Activated CD8-positive, alpha-beta memory T cell treated with anti-CD3 and anti-CD28 coated beads, Interleukin-2, amount 50 U/mL, for 1 hour (primary cell): ENCODE measurements around the gene IRAK2.

ENCODE experiments used
- DNase-seq: peaks from one replicate; pipeline ENCODE4 v3.0.0-alpha.2; 2020; ENCODE audit errors: extremely low read depth

The IRAK2 gene

DNA sequence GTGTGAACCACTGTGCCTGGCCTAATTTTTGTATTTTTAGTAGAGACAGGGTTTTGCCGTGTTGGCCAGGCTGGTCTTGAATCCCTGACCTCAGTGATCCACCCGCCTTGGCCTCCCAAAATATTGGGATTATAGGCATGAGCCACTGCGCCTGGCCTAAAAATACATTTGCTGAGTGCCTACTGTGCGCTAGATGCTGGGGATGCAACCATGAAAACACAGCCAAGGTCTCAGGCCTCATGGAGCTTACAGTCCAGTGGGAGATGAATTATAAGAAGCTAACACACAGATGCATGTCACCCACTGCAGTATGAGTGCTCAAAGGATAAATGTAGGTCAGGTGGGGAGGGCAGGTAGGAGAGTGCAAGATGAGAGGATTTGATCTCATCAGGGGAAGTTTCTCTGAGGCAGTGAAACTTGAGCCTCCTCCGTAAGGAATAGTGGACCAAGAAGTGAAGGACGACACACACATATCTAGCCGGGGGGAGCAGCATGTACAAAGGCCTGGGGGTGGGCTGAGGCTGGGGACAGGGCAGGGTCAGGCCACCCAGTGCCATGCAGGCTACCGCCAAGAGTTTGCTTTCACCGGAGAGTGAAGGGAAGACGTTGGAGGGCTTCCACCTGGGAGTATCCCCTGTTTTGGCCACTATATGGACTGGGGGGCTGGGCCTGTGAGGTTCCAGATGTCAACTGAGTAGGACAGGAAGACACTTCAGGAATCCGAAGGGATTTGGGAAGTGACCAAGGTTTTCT lies 24.3 kb downstream of the IRAK2 start:
- no peak for DNase-seq

DNA sequence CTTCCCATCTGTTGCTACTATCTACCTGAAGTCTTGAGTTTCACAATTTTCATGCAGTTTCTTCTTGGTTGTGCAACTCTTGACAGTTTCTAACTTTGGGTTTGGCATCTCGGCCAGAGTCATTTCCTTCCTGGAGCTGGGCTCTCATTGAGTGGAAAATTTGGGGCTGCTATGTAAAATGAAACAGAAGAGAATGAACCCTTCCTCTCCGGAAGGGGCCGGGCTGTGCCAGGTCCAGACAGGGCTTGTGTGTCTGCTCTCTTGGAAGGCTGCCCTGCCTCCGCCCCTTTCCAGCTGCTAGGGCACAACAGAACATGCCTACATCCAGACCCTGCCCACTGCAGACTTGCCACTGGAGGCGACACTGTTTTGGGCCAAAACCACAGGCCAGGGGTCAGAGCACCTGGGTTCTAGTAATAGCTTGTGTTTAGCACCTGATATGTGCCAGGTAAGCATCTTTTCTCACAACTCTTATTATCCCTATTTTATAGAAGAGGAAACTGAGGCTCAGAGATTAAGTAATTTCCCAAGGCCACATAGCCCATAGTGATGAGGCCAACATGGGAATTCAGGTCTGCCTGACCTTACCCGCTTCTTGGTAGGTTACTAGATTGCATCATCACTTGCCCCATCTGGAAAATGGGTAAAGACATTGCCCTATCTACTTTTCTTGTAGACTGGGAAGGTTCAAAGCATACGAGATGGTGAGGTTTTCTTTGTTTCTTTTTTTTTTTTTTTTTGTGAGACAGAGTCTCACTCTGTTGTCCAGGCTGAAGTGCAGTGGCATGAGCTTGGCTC lies 25.0 kb downstream of the IRAK2 start:
- no peak for DNase-seq

DNA sequence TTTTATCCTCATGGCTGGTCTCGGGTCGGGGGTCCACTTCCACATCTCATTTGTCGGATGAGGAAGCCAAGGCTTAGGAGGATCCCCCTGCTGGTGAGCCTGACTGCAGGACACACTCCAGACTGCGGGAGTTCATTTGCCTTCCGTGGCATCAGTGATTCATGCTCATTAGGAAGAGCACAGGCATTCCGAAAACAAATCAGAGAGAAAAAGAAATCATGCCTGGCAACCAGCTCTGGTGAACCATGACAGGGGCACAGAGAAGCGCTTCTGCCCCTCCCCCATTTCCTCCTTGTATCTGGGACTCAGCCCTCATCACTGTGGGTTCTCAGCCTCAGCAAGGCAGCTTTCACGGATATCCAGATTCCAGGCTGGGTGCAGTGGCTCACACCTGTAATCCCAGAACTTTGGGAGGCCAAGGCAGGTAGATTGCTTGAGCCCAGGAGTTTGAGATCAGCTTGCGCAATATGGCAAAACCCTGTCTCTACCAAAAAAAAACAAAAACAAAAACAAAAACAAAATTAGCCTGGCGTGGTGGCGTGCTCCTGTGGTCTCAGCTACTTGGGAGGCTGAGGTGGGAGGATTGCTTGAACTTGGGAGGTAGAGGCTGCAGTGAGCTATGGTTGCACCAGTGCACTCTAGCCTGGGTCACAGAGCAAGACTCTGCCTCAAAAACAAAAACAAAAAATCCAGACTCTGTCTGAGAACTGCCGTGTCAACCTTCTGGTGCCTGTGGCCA lies 28.4 kb downstream of the IRAK2 start:
- DNase-seq: peak; percentile 17

DNA sequence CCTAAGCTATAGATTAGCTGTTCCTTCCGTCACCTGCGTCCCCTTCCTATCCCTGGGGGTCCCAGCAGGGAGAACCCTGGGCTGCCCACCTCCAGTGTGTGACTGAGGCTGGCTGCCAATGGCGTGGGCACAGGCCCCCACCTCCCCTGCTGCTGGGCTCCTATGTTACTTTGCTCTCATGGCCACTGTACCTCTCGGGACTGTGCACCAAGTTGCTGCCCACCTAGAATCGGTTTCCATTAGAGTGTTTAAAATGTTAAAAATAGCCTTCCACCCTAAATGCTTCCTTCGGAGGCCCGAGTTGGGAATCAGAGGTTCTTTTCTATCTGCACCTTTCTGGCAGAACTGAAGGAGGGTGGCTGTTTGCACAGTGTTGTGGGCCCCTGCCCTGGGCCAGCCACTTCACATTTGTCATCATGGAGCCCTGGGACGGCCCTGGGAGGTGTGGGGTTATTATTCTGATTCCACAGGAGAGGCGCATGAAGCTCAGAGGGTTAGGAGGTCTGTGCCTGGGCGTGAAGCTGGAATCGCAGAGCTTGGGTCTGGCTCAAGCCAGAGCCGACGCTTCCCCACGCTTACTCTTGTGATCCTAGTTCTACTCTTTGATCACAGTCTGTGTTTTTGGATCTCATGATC lies 29.1 kb downstream of the IRAK2 start:
- DNase-seq: no peak

DNA sequence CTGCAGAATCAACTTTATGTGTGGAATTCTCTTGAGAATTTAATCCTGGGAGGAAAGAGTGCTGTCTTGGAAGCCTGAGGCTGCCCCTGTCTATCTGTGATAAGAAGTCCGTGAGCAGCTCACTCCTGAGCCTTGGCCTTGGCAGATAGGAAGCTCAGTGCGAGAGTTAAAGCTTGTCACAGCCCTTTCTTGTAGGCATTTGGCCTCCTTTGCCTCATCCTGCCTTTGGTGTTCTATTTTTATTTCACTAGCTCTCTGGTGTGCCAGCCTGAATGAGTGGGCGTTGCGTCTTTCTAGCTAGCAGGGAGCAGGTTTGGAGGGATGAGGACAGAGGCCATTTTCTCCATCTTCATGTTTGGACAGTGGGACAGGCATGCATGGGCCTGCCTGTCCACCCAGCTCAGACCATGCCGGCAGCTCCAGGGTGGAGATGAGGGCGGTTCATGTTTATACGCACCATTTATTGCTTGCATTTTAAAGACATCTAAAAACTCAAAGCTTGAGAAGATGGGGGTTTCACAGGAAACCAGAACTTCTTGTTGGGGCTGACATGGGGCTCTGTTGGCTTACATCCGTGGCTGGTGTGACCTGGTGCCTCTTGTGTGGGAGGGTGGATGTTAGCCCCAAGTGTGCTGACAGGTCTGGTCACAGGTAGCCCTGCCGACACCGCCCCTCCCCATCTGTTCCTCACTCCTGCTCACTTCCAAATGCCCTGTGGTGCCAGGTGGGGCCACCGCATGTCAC lies 29.8 kb downstream of the IRAK2 start:
- DNase-seq: peak; percentile 27

DNA sequence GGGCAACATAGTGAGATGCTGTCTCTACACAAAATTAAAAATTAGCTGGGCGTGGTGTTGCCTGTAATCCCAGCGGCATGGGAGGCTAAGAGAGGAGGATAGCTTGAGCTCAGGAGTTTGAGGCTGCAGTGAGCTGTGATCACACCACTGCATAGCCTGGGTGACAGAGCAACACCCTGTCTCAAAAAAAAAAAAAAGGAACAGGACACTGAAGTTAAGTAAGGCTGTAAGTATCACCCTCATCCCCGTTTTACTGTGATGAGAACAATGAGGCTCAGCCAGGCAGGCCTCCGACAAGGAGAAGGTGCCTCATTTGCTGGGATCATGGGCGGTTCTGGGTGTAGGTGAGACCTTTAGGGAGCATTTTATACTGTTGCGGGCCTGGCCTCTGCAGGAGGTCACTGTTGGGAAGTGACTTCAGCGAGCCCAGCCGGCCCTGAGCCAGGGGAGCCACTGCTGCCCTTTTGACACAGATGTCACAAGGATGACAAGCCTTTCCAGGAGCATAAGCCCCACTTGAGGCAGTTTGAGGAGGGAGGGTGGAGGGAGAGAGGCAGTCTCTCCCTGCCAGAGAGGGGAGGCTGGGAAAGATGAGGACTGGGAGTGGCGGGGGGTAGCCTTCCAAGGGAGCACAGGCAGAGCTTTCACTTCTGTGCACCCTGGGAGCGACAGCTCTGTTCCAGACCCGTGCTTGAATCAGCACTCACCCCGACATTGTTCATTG lies 30.8 kb downstream of the IRAK2 start:
- no peak for DNase-seq

DNA sequence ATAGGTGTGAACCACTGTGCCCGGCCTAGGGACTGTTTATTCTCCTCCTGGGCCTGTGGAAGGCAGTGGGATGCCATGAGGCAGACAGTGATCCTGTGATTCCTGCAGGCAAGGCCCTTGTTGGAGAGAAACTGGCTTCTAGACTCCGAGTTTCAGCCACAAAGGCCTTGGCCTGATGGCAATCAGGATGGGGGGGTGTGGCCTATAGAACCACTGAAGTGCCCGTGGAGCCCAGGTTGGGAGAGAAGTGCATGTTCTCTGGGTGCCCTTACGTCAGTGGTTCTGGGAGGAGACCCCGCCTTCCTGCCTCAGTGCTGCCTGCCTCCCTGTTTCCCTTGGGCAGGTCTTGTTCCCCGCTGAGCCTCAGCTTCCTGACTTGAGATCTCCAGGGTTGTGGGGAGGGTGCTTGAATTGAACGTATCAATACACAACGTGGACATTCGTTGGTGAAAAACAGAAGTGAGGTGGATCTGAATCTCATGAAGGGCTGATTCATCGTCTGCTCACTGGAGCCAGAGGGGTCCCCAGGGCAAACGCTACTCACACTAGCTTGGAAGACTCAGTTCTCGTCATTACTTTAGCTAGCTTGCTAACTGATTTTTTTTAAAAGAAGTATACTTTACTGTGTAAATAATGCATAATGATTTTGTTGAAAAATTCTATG lies 31.8 kb downstream of the IRAK2 start:
- DNase-seq: no peak

DNA sequence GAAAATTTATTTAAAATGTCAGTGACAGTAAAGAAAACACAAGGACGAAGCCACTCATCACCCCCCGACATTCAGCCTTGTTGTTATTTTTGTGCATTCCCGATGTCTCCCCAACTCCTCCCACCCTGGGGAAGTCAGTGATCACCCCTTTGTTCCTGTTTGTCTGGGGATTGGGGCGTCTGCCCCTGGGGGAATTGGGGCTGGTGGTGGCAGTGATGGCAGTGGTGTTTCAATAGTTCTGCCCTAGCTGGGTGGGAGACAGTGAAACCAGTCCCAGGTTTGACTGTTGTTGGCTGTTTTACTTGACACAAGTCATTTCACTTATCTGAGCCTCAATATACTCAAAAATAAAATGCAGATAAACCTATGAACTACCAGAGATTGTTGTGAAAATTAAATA lies 33.5 kb downstream of the IRAK2 start:
- DNase-seq: no peak

DNA sequence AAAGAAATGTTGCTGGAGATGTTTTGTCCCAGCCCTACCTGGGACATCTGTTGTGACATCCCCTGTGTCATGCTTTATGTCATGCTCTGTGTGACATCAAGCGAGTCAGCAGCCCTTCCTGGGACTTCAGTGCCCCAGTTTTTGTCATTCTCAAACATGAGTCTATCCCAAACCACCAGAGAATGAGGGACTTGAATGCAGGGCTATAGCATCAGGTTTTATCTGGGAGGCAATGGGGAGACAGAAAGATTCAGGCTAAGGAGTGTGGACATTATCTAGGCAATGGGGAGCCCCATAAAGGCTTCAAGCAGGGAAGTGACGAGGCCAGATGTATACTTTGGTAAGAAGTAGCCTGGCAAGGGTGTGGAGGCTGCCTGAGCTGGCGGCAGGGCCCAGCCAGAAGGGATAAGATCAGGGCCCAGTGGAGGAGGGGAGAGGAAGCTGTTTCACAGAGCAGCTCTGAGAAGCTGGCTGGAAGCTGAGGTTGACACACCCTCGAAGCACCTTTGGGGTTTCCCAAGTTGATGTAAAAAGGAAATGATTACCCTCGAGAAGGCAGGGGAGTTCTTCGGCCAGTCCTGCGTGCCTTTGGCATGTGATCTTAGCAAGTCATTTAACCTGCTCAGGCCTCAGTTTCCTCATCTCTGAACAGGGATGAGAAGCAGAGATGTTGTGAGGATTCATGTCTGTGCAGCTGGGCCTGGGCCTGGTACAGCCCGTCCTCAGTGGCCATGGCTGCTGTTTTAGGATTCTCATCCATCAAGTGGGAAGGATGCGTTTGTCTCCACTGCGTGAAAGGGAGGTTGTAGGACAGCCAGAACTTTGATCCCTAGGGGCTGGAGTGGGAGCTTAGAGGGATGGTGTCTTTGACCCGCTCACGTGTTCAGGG lies 34.3 kb downstream of the IRAK2 start:
- DNase-seq: peak; percentile 36

DNA sequence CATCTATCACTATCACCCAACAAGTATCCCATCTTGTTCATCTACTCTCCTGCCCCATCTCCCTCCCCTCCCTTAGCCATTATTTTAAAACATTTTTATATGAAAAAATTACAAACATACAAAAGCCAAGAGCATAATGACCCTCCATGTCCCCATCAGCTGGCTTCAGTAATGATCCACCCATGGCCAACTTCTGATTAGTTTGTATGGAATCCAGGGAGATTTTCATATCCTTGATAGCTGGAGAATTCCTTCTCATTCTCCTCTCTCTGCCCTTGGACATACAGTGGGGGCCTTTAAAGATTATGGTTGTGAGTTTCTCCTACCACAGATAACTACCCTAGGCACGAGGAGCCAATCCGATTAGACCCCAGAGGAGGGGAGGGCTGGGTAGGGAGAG lies 40.2 kb downstream of the IRAK2 start:
- no peak for DNase-seq

DNA sequence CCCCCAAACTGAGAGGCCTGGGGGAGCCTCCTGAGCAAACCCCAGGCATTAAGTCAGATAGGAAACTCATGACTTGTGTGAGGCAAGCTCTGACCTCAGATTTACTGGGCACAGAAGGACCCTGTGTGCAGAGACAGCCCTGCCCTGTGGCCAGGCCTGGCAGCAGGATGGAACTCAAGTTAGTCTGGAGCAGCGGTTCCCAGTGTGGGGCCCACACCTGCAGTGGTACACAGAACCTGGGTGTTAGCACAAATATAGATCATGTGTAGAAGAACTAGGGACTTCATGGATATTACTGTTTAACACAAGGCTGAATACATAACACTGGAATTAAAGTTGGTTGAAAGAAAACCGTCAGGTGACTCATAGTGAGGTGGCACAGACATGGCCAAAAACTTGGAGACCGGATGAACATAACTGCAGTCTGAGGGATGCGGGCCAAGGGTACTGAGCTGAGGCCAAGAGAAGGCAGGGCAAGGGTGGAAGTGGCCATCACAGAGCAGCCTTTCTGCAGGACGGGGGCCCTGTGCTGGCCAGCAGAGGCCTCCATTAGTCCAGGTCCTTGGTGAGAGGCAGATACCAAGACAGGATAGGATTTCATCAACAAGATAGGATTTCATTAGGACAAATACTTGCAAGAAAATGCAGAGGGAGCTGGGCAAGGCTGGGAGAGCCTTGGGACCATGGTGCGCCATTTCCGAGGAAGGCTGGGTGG lies 40.9 kb downstream of the IRAK2 start:
- DNase-seq: no peak

DNA sequence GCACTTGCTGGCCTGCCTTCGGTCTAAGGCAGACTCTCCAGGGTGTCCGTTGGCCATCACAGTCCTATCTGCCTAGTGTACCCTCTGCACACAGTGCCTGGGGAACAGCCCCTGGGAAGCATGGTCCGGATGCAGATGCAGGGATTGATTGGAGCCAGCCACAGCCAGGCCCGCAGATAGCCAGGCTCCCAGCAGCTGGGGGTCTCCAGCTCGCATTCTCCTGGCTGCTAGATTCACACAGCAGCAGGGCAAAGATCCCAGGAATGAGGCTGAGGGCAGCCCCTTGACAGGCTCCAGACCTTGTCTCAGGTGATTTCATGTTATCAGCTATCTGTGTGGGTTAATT lies 41.4 kb downstream of the IRAK2 start:
- no peak for DNase-seq

DNA sequence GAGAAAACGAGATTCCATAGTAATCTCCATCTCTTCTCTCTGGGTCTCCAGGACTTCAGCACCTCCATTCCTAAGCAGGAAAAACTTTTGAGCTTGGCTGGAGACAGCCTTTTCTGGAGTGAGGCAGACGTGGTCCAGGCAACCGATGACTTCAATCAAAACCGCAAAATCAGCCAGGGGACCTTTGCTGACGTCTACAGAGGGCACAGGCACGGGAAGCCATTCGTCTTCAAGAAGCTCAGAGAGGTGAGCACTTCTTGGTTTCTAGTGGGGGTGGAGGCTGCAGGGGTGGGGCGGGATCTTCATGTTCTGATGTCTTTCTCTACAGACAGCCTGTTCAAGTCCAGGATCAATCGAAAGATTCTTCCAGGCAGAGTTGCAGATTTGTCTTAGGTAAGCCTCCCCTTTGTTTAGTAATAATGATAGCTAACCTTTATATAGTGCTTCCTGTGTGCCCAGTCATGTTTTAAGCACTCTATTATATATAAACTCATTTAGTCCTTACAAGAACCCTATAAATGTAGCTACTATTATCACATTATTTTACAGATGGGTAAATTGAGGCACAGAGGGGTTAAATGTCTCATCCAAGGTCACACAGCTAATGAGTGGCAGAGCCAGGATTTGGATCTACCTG lies 48.6 kb downstream of the IRAK2 start:
- DNase-seq: no peak

DNA sequence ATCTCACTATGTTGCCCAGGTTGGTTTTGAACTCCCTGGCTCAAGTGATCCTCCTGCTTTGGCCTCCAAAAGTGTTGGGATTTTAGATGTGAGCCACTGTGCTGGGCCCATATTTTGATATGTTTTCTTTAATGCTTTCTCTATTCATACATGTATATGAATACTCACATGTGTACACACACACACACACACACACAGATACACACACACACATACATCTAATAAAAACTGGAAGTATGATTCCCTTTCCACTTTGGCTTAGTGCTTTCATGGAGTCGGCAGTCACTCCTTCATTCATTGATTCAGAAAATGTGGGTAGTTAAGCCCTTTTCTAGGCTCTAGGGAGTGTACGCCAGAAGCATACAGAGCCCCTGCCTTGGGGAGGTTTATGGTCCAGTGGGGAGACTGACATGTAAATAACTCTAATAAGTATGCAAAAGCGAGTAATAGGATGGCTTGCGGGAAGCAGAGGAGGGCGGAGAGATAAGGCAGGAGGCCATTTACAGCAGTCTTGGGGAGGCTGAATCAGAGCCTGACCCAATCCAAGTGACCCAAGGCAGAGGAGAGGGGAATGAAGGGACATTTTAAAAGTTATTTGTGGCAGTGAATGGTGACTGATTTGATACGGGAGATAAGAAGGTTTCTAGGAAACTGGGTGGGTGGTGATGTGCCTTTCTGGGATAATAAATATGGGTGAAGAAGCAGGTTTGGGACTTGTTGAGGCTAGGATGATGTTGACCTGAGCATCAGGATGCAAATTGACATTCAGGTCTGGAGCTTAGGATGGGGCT lies 51.1 kb downstream of the IRAK2 start:
- no peak for DNase-seq

DNA sequence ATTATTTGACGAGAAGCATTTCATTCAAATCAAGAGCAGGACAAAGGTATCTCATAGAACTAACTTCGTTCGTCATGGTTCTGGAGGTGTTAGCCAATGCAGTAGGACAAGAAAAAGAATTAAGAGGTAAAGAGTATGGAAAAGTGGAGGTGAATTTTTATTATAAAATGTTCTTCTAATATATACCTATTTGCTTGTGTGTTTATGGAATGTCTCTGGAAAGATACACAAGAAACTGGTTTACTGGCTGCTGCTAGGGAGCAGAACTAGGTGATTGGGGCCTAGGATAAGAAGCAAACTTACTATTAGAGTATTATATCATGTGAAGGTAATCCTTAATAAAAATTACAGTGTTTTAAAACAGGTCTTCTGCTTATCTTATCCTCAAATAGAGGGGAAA lies 52.6 kb downstream of the IRAK2 start:
- DNase-seq: no peak

DNA sequence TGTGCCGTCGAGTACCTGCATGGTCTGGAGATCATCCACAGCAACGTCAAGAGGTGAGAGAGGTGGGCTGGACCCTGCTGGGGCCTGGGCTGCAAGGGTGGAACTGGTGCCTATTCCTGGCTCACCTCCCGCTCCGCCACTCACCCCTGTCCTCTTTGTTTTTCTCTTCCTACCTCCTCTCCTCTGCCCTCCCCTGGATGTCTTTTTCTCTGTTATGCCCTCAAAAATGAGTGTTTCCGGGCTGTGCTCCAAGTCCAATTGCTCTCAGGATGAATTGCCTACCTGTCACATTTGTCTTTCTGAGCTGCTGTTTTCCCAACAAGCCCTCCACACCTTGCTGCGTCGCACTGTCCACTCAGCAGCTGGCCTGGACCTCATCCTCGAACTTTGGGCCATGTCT lies 55.0 kb downstream of the IRAK2 start:
- DNase-seq: no peak
